HG02981 (cell line): ENCODE results near the gene FOXB1.

Source experiments
- ATAC-seq: cut with Tn5 transposase; IDR thresholded peaks from one replicate; pipeline ENCODE4 v1.9.1; 2021; ENCODE audit warnings: mild to moderate bottlenecking, moderate library complexity; ENCODE audit not compliant: unreplicated experiment

The FOXB1 gene

GRCh38 chr15:60017538-60018520 lies 13.7 kb downstream of the FOXB1 start:
- no peak for ATAC-seq

GRCh38 chr15:60020736-60021135 lies 16.6 kb downstream of the FOXB1 start:
- no peak for ATAC-seq

- ATAC-seq, result no peak
Observed at GRCh38 chr15:60021589-60022378, 17.7 kb downstream of the FOXB1 start.

- no peak for ATAC-seq
Observed at GRCh38 chr15:60022379-60022741, 18.2 kb downstream of the FOXB1 start.

GRCh38 chr15:60026555-60026954 lies 22.4 kb downstream of the FOXB1 start:
- no peak for ATAC-seq

GRCh38 chr15:60035344-60035743 lies 31.2 kb downstream of the FOXB1 start:
- no peak for ATAC-seq

- no peak for ATAC-seq
Observed at GRCh38 chr15:60039316-60039715, 35.2 kb downstream of the FOXB1 start.

GRCh38 chr15:60043744-60044435 lies 39.8 kb downstream of the FOXB1 start:
- no peak for ATAC-seq

- no peak for ATAC-seq
Observed at GRCh38 chr15:60044636-60045270, 40.6 kb downstream of the FOXB1 start.

- no peak for ATAC-seq
Observed at GRCh38 chr15:60047701-60048100, 43.6 kb downstream of the FOXB1 start.

- no peak for ATAC-seq
Observed at GRCh38 chr15:60049948-60050347, 45.8 kb downstream of the FOXB1 start.

GRCh38 chr15:60052796-60053195 lies 48.7 kb downstream of the FOXB1 start:
- ATAC-seq, result no peak

- no peak for ATAC-seq
Observed at GRCh38 chr15:60054472-60054871, 50.4 kb downstream of the FOXB1 start.
